NCI-H526 (cell line): ENCODE results near the gene IRAK2.
"Not testable (repeated sequence)": the region's sequence is repeated elsewhere in the genome, so short reads cannot be mapped to it uniquely, and the experiment has no call there.

Experiments
- DNase-seq, 2 experiments: peaks; one replicate each; lab custom pipeline; 2025; lab: John Stamatoyannopoulos, UW

Gene IRAK2

DNA sequence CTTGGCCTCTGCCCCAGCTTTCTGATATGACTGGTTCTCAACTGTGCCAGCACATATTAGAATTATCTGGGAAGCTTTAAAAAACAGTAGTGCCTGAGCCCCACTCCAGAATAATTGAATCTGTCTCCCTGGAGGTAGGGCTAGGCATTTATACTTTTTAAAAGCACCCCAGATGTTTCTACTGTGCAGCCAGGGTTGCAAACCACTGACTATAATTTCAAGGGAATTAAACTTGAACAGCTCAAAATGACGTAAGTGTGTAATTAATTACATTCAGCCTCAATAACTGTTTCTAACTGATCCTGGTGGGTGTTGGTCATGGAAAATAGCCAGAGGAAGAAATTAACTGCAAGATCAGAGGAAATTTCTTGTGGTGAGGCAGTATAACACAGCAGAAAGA lies 4.4 kb upstream of the IRAK2 start:
- DNase-seq, result no peak

DNA sequence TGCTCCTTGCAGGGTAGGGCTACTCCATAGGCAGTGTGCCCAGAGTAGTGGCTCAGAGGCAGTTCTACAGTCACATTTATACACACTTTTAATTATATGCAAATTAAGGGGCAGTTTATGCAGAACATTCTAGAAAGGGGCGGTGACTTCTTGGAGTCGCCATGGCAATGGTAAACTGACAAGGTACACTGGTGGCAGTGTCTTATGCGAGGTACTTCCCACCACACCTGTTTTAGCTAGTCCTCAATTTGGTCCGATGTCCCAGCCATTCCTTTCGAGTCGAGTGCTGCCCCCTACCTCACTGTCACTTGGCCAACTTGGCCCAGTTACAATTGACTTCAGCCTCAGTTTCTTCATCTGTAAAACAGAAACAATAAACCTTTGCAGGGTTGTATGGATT lies 3.8 kb upstream of the IRAK2 start:
- DNase-seq, result peak in 1 of 2 experiments; percentile 9

DNA sequence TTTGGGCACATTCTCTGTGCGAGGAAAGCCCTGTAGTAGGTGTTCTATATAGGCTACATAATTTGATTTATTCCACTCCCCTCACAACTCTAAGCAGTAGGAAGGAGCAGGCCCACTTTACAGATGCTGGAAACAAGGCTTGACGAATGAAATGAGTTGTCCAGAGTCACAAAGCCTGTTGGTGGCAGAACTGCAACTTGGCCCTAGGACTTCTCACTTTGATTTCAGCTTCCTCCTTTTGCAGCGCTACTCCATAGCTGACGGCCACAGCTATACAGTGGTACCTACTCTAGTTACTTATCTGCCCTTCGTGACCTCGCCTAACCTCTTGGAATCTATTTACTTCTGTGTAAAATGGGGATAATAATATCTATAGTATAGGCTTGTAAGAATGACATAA lies 2.5 kb upstream of the IRAK2 start:
- DNase-seq, result no peak

DNA sequence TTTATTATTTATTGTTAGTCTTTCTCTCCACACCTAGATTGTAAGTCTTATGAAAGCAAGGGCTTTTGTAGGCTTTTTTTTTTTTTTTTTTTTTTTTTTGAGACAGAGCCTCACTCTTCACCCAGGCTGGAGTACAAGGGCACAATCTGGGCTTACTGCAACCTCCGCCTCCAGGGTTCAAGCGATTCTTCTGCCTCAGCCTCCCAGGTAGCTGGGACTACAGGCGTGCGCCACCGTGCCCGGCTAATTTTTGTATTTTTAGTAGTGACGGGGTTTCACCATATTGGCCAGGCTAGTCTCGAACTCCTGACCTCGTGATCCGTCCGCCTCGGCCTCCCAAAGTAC lies 546 bp upstream of the IRAK2 start:
- not testable (repeated sequence) for DNase-seq

DNA sequence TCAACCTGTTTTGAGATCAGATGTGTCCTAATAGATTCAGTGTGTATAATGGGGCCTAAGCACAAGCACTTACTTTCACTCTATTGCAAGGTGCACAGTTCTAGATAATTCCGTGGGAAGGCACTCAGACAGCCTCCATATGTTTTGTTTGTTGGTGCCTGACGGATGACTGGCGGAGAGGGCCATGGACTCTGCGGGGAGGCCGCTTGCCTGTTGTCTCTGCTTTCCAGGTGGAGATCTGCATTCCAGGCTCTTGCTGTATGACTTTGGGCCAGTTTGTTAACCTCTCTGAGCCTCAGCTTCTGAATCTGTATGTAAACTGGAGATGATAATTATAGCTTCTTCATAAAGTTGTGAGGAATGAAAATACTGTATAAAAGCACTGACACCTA lies 1.5 kb downstream of the IRAK2 start:
- DNase-seq, result no peak

DNA sequence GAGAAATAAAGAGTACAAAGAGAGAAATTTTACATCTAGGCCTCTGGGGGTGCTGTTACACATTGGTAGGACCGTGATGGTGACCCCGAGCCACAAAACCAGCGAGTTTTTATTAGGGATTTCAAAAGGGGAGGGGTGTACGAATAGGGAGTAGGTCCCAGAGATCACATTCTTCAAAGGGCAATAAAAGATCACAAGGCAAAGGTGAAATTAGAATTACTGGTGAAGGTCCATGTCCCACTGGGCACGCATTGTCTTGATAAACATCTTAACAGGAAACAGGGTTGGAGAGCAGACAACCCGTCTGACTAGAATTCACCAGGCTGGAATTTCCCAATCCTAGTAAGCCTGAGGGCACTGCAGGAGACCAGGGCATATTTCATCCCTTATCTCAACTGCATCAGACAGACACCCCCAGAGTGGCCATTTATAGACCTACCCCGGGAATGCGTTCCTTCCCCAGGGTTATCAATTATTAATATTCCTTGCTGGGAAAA lies 4.3 kb downstream of the IRAK2 start:
- DNase-seq, result no peak

DNA sequence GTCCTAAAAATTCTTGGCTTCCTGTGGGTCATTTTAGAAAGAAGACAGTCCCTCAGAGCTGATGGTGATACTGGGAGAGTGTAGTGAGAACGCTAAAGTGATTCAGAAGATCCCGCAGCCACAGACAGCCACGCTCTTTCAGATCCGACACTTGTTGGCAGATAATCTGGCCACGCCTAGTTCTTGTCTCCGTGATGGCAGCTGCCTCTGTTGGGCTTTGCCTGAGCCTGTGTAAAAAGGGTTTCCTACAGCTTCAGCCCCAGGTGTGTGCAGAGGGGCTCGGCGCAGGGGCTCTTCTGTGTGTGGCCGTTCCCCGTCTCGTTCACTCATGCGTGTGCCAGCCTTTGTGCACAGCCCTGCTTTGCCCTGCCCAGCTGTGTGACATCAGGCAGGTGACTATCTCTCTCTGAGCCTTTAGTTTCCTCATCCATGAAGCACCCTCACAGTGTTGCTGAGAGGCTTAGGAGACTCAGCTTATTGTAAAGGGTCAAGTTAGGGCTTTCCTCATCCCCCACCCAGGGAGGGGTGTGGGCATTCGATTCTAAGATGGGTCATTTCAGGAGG lies 6.3 kb downstream of the IRAK2 start:
- no peak for DNase-seq

DNA sequence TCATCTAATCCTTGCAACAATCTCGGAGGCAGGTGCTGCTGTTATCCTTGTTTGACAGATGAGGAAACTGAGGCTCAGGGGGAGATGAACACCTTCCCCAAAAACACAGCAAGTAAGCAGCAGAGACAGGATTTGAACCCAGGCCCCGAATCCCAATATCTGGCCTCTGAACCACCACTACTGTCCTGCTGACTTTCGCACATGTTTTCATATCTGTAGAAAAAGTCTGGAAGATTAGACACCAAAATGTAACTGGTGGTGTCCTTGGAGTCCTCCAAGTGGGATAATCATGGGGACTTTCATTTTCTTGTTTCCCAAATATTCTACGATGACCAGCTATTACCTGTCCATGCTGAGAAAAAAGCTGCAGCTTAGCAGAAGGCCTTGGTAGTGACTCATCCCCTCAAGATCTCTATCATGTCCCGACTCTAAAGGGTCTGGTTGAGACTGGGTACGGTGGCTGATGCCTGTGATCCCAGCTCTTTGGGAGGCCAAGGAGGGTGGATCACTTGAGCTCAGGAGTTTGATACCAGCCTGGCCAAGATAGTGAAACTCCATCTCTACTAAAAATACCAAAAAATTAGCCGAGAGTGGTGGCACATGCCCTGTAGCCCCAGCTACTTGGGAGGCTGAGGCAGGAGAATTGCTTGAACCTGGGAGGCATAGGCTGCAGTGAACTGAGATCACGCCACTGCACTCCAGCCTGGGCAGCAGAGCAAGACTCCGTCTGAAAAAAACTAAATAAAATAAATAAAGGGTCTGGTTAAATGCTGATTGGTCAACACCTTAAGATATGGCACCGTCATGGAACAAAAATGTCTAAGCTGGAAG lies 8.6 kb downstream of the IRAK2 start:
- no peak for DNase-seq

DNA sequence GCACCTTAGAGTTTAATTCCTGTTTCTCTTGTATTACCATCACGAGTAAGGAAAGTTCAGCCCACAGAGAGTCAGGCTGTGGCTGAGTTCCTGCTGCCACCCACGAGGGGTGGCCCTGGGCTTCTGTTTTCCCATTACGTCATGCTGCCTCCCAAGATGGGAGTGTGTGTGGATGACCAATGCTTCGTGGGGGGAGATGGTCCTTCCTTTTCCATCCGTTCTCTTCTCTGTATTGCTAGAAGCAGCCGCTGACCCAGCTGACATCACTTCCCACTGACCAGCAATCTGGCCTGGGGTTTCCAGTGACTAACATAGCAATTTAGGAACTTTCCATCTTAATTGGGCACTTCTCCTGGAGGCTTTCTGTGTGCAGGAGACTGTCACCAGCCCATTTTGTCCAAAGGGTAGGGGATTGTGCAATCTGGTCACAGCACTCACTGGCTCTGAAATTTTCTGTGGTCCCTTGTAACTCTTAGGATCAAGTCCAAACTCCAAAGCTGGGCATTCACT lies 9.3 kb downstream of the IRAK2 start:
- DNase-seq, result no peak

DNA sequence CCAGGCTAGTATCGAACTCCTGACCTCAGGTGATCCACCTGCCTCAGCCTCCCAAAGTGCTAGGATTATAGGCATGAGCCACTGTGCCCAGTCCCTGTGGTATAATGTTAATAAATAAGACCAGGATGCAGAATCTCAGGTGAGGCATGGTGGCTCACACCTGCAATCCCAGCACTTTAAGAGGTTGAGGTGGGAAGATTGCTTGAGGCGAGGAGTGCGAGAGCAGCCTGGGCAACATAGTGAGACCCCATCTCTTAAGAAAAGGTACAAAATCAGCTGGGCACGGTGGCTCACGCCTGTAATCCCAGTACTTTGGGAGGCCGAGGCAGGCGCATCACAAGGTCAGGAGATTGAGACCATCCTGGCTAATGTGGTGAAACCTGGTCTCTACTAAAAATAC lies 10.6 kb downstream of the IRAK2 start:
- DNase-seq, result not testable (repeated sequence)

DNA sequence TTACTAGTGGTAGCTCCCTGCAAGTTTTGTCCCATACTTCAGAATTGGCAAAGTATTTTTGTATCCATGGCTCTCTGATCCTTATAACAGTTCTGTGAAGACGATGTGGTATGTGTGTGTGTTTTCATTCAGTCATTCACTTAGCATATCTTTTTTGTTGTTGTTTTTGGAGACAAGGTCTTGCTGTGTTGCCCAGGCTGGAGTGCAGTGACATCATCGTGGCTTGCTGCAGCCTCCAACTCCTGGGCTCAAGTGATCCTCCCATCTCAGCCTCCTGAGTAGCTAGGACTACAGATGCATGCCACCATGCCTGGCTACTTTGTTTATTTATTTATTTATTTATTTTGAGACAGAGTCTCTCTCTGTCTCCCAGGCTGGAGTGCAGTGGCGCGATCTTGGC lies 11.4 kb downstream of the IRAK2 start:
- DNase-seq, result not testable (repeated sequence)

DNA sequence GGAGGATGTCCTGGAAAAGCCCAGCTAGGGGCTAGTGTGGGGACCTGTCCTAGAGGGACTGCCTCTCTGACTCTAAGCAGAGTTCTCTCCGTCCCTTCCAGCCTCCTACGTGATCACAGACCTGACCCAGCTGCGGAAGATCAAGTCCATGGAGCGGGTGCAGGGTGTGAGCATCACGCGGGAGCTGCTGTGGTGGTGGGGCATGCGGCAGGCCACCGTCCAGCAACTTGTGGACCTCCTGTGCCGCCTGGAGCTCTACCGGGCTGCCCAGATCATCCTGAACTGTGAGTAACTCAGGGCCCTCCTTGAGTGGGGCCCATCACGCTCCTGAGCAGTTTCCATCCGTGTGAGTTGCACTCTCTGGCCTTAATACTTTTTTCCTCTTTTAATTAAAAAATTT lies 13.0 kb downstream of the IRAK2 start:
- no peak for DNase-seq

DNA sequence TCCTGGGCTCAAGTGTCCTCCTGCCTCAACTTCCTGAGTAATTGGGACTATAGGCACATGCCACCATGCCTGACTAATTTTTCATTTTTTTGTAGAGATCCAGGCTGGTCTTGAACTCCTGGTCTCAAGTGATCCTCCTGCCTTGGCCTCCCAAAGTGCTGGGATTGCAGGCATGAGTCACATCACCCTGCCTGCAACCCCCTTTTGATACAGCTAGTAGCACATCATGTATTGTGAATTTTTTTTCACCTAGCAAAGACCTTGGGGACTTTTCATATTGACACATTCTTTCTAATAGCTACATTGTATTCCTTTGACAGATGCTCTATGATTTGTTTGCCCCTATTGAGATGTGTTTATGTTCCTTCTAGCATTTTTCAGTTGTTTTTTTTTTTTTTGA lies 14.2 kb downstream of the IRAK2 start:
- no peak for DNase-seq

DNA sequence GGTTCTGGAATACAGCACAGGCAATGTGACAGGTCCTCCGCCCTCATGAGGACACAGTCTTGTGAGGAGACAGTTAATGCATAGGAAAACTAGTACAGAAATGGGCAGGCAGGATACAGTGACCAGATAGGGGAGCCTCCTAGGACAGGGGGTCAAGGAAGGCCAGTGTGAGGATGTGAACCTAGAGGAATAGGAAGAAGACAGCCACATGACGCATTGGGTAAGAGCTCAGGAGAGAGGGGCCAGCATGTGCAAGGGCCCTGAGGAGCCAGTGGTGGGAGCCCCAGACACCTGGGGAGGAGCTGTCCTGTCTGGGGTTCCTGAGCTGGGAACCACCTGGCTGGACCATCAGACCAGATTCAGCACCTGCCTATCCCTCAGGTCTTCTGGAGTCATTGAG lies 15.6 kb downstream of the IRAK2 start:
- DNase-seq, result no peak

DNA sequence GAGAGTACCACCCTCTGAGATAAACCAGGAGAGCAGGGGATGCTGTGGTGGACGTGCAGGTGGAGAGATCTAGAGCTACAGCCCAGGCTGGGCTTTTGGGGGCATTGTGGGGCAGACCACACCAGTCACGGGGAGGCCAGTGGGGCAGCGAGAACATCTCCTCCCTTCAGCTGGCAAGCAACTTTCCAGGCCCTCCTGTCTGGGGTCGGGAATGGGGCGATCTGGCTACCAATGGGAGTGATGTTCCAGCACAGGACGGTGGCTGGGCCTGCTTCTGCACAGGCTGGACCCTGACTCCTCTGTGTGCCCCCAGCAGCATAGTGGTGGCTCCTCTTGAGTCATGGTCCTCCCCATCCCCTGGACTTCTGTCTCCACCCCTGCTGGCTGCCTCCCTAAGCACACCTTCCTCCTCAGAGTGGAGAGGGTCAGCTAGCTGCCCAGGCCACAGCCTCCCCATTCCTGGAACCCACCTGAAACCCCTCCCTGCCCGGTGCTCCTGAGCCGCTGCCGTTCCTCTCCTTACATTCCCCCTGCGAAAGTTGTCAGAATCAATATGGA lies 16.1 kb downstream of the IRAK2 start:
- no peak for DNase-seq

DNA sequence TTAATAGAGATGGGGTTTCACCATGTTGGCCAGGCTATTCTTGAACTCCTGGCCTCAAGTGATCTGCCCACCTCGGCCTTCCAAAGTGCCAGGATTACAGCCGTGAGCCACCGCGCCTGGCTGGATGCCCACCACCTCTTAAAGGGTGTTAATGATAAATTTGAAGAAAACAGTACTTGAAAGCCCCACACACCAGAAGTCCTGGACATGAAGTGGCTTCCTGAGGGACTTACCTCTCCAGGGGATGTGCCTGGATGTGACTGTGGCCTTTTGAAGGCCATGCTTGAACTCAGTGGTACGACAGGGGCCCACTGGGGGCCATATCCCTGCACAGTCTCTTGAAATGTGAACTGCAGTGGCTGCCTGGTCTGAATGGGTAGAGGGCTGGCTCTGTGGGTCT lies 18.2 kb downstream of the IRAK2 start:
- DNase-seq, result no peak

DNA sequence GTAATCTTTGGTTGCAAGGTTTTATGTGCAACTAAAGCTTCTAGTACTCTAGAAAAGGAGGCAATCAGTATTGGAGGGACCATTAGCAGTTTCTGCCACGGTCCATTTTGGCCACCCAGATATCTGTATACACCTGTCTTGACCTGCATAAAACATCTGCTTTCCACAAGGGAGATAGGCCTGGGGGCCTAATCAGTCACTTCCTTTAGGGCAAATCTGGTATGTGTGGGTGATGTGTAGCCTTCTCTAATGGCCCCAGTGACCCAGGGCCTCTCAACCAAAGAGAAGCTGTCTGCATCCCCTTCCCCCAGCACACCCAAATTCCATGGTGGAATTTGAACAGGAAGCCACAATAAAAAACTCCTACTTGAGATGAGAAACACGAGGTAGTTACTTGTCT lies 19.5 kb downstream of the IRAK2 start:
- no peak for DNase-seq

DNA sequence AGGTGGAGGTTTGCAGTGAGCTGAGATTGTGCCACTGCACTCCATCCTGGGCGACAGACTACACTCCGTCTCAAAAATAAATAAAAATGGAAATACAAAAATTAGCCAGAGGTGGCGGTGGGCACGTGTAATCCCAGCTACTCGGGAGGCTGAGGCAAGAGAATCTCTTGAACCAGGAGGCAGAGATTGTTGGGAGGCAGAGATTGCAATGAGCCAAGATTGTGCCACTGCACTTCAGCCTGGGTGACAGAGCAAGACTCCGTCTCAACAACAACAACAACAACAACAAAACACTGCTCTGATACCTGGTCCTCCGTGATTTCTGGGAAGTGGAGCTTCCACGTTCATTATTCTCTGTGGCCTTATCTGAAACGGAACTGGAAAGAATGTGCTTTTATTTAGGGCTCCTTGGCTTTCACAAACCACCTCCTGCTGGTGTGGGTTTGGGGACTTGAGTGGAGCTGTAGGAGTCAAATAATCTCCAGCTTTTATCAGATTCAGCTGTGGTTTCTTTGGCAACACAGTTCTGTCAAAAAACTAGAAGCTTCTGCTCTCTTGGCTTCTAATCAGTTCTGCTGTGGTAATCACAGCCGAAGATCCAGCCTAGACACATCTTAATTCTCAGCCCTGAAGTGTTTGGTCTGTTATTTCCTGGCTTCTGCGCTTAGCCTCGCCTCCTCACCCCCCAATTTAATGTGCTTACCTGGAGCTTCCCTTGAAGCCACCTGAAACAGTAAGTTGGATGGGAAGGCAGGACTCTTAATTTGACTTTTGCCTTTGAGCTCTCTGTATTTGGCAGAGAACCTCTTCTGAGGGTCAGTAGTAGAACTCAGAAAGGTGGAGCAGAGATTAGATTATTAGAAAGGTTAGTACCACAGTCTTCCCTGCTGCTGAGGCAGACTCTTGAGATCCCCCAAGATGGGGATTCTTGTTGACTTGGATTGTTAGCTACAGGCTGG lies 21.4 kb downstream of the IRAK2 start:
- no peak for DNase-seq

DNA sequence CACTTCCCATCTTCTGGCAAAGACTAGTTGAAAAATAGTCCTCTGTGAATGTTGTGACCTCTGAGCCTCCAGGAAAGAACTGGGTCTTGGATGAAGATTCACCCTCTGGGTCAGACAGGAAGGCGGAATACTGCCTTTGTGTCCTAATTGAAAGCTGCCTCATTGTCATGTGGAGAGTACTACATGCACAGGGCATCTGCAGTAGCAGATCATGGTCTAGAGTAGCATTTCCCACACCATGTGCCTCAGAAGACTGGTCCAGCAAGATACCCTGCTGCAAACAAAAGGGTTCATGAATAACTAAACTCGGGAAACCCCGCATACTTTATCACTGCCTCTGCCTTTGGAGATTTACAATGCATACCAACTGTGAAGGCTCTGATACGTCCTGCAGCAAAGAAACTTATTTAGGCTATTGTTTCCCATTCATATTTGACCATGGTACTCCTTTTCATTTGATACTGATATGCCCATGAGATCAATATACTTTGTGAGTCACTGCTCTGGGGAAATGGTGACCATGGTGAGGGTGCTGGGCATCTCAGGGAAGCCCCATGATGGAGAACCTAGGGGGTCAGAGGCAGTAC lies 22.7 kb downstream of the IRAK2 start:
- no peak for DNase-seq

DNA sequence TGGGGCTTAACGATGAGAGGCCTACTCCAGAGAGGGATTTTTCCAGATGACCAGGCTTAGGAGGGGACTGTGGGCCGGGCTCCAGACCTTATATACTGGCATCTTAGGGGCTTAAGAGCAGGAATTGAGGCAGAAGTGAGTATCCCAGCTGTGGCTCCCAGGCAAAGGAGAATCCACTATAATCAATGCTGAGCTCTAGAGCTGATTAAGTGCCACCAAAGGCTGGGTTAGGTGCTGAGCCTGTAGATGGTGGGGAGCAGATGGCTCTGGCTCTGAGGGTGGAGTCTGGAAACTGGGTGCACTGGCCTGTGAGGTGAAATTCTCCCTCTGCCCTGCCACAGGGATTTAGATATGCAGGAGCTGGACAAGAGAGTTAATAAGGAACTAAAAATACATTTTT lies 23.2 kb downstream of the IRAK2 start:
- no peak for DNase-seq

DNA sequence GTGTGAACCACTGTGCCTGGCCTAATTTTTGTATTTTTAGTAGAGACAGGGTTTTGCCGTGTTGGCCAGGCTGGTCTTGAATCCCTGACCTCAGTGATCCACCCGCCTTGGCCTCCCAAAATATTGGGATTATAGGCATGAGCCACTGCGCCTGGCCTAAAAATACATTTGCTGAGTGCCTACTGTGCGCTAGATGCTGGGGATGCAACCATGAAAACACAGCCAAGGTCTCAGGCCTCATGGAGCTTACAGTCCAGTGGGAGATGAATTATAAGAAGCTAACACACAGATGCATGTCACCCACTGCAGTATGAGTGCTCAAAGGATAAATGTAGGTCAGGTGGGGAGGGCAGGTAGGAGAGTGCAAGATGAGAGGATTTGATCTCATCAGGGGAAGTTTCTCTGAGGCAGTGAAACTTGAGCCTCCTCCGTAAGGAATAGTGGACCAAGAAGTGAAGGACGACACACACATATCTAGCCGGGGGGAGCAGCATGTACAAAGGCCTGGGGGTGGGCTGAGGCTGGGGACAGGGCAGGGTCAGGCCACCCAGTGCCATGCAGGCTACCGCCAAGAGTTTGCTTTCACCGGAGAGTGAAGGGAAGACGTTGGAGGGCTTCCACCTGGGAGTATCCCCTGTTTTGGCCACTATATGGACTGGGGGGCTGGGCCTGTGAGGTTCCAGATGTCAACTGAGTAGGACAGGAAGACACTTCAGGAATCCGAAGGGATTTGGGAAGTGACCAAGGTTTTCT lies 24.3 kb downstream of the IRAK2 start:
- DNase-seq, result no peak
